ENCODE results near the gene FAM13B. TPM values are rescaled to one million over a fixed set of nuclear protein-coding genes. Genes with fewer than 3 reads are reported as not detected.
"Not testable (repeated sequence)": the region's sequence is repeated elsewhere in the genome, so short reads cannot be mapped to it uniquely, and the experiment has no call there.

The FAM13B gene
- total RNA-seq, 1 experiment from 2014 or later: 13.6 TPM

GRCh38 chr5:138053554-138053953 lies 20.7 kb upstream of the FAM13B start:
- Histone ChIP-seq H3K4me1 (ENCODE audit: control insufficient read depth in 1 of 2, insufficient read depth in 2 of 2, low read length in 2 of 2) (no peaks in the 10 kb centered on the region), H3K4me2 (ENCODE audit: low read length) (no peak overlapping the region), H3K27me3 (ENCODE audit: insufficient read depth, low read length) (no peaks in the 10 kb centered on the region), H4K20me1 (ENCODE audit: insufficient read depth) (no peaks in the 10 kb centered on the region), H3K9ac (ENCODE audit: low read length) (no peak overlapping the region), H3K27ac (ENCODE audit: low read depth, low read length) (no peak overlapping the region), H3K4me3 (replicated peaks in 1 of 2; ENCODE audit: low read depth in 1 of 2, low read length in 2 of 2) (no peak overlapping the region), H3K9me2 (ENCODE audit: insufficient read depth) (no peaks in the 10 kb centered on the region), H3K79me2 (ENCODE audit: insufficient read depth, low read length) (no peaks in the 10 kb centered on the region), H3K36me3 (ENCODE audit: control insufficient read depth in 1 of 2, insufficient read depth in 2 of 2, low read length in 2 of 2) (no peaks in the 10 kb centered on the region), H2AFZ (ENCODE audit: low read depth, low read length, poor library complexity, severe bottlenecking) (no peak overlapping the region), H3K9me3 (ENCODE audit: control insufficient read depth in 1 of 2, insufficient read depth in 1 of 2, low read depth in 1 of 2, low read length in 2 of 2) (no peaks in the 10 kb centered on the region)
- no peak for ATAC-seq
- POLR2A ChIA-PET: no interaction called here
- intact Hi-C loops (cut with micrococcal nuclease): no loop called here
- DNase-seq (ENCODE audit: low read depth, low spot score): no peak
- no TSS peak for BruUV-seq (replicated peaks)
- CTCF ChIA-PET: interaction anchor here (1.0 kb wide), 1 partner anchor 11 kb away, joined by 3 read pairs; no protein-coding TSS in a partner anchor
- RAD21 ChIA-PET (ENCODE audit: low non-redundant PET in 1 of 2, low total read pairs in 2 of 2, uncharacterized antibody in 2 of 2, unreplicated experiment in 2 of 2): no interaction called here
- TF ChIP-seq ELF1 (IDR thresholded peaks at IDR 0.05; ENCODE audit: borderline replicate concordance, low read depth): no peak

- H3K9me2 ChIP-seq (ENCODE audit: insufficient read depth); POLR2A ChIA-PET; H4K20me1 ChIP-seq (ENCODE audit: insufficient read depth); H3K4me2 ChIP-seq (ENCODE audit: low read length); H3K4me3 ChIP-seq (replicated peaks in 1 of 2; ENCODE audit: low read depth in 1 of 2, low read length in 2 of 2); H3K79me2 ChIP-seq (ENCODE audit: insufficient read depth, low read length); H2AFZ ChIP-seq (ENCODE audit: low read depth, low read length, poor library complexity, severe bottlenecking); H3K4me1 ChIP-seq (ENCODE audit: control insufficient read depth in 1 of 2, insufficient read depth in 2 of 2, low read length in 2 of 2); H3K27ac ChIP-seq (ENCODE audit: low read depth, low read length); ATAC-seq; intact Hi-C loops (cut with micrococcal nuclease); H3K27me3 ChIP-seq (ENCODE audit: insufficient read depth, low read length); CTCF ChIA-PET; RAD21 ChIA-PET (ENCODE audit: low non-redundant PET in 1 of 2, low total read pairs in 2 of 2, uncharacterized antibody in 2 of 2, unreplicated experiment in 2 of 2); BruUV-seq (replicated peaks); DNase-seq (ENCODE audit: low read depth, low spot score); H3K36me3 ChIP-seq (ENCODE audit: control insufficient read depth in 1 of 2, insufficient read depth in 2 of 2, low read length in 2 of 2); H3K9me3 ChIP-seq (ENCODE audit: control insufficient read depth in 1 of 2, insufficient read depth in 1 of 2, low read depth in 1 of 2, low read length in 2 of 2); H3K9ac ChIP-seq (ENCODE audit: low read length): not testable (repeated sequence)
Measured at GRCh38 chr5:138052718-138053117, 19.8 kb upstream of the FAM13B start.

- Histone ChIP-seq H4K20me1 (ENCODE audit: insufficient read depth) (no peaks in the 10 kb centered on the region), H3K9me2 (ENCODE audit: insufficient read depth) (no peaks in the 10 kb centered on the region), H3K79me2 (ENCODE audit: insufficient read depth, low read length) (no peaks in the 10 kb centered on the region), H3K4me3 (replicated peaks in 1 of 2; ENCODE audit: low read depth in 1 of 2, low read length in 2 of 2) (no peak overlapping the region), H3K27me3 (ENCODE audit: insufficient read depth, low read length) (no peaks in the 10 kb centered on the region), H3K9me3 (ENCODE audit: control insufficient read depth in 1 of 2, insufficient read depth in 1 of 2, low read depth in 1 of 2, low read length in 2 of 2) (no peaks in the 10 kb centered on the region), H3K4me1 (ENCODE audit: control insufficient read depth in 1 of 2, insufficient read depth in 2 of 2, low read length in 2 of 2) (no peaks in the 10 kb centered on the region), H3K27ac (ENCODE audit: low read depth, low read length) (no peak overlapping the region), H2AFZ (ENCODE audit: low read depth, low read length, poor library complexity, severe bottlenecking) (no peak overlapping the region), H3K36me3 (ENCODE audit: control insufficient read depth in 1 of 2, insufficient read depth in 2 of 2, low read length in 2 of 2) (no peaks in the 10 kb centered on the region), H3K4me2 (ENCODE audit: low read length) (no peak overlapping the region), H3K9ac (ENCODE audit: low read length) (no peak overlapping the region)
- ChIA-PET CTCF (no interaction called here), POLR2A (no interaction called here), RAD21 (ENCODE audit: low non-redundant PET in 1 of 2, low total read pairs in 2 of 2, uncharacterized antibody in 2 of 2, unreplicated experiment in 2 of 2) (no interaction called here)
- intact Hi-C loops (cut with micrococcal nuclease): no loop called here
- DNase-seq (ENCODE audit: low read depth, low spot score) (no peak), ATAC-seq (no peak)
- BruUV-seq (replicated peaks): no TSS peak
- no peak for TF ChIP-seq CBX3 (IDR thresholded peaks at IDR 0.05; ENCODE audit: low read depth)
- TF ChIP-seq SP1 (IDR thresholded peaks at IDR 0.05; ENCODE audit: low read depth): no peak
- TF ChIP-seq ZFX (IDR thresholded peaks at IDR 0.05): no peak
- no peak for TF ChIP-seq ELF1 (IDR thresholded peaks at IDR 0.05; ENCODE audit: borderline replicate concordance, low read depth)
- no peak for TF ChIP-seq EZH2 (IDR thresholded peaks at IDR 0.05)
- no peak for TF ChIP-seq REST (IDR thresholded peaks at IDR 0.05; ENCODE audit: low read depth)
- no peak for TF ChIP-seq CEBPB (IDR thresholded peaks at IDR 0.05; ENCODE audit: low read depth)
- no peak for TF ChIP-seq POLR2A (IDR thresholded peaks at IDR 0.05; ENCODE audit: borderline replicate concordance, extremely low read depth, insufficient read depth, insufficient read length)
- no peak for TF ChIP-seq EGR1 (IDR thresholded peaks at IDR 0.05; ENCODE audit: low read depth)
- no peak for TF ChIP-seq EZH2phosphoT487 (IDR thresholded peaks at IDR 0.05; ENCODE audit: borderline replicate concordance)
- no peak for TF ChIP-seq YY1 (IDR thresholded peaks at IDR 0.05; ENCODE audit: extremely low read depth, insufficient replicate concordance, low read depth, low read length)
Measured at GRCh38 chr5:138051441-138052296, 18.8 kb upstream of the FAM13B start.
